Activated CD4-positive, alpha-beta T cell treated with anti-CD3 and anti-CD28 coated beads, Interleukin-2, amount 10 ng/mL, durations not matched to agents 24 days and 14 days (primary cell): ENCODE measurements around the gene CDC45. TPM values are rescaled to one million over a fixed set of nuclear protein-coding genes. Genes with fewer than 3 reads are reported as not detected.
"Not testable (repeated sequence)": the region's sequence is repeated elsewhere in the genome, so short reads cannot be mapped to it uniquely, and the experiment has no call there.

Source experiments
- DNase-seq: peaks from one replicate; pipeline ENCODE4 v3.0.0; 2022
- H3K27ac Mint-ChIP-seq: one replicate; pipeline ENCODE4 v1.8.0; 2022; ENCODE audit warnings: mild to moderate bottlenecking, mixed read lengths
- H3K27me3 Mint-ChIP-seq: one replicate; pipeline ENCODE4 v1.8.0; 2022; ENCODE audit warnings: mixed read lengths
- H3K36me3 Mint-ChIP-seq: one replicate; pipeline ENCODE4 v1.8.0; 2022; ENCODE audit warnings: low read depth, mild to moderate bottlenecking, mixed read lengths
- H3K4me1 Mint-ChIP-seq: one replicate; pipeline ENCODE4 v1.8.0; 2021; ENCODE audit warnings: mixed read lengths
- H3K4me3 Mint-ChIP-seq: one replicate; pipeline ENCODE4 v1.8.0; 2022; ENCODE audit warnings: mild to moderate bottlenecking, moderate library complexity, mixed read lengths
- H3K9me3 Mint-ChIP-seq: one replicate; pipeline ENCODE4 v1.8.0; 2021; ENCODE audit warnings: mixed read lengths
- intact Hi-C: fragments of 100-400 bp; cut with micrococcal nuclease; formaldehyde crosslinking; loops from one replicate; pipeline ENCODE4 v1.15.1; 2023
- total RNA-seq: library from RNA; stranded (reverse); gene quantifications from 2 replicates; pipeline ENCODE4 v1.2.3, GENCODE V29; 2022

CDC45 gene
- total RNA-seq, 1 donor from 2014 or later = 123 TPM

DNA sequence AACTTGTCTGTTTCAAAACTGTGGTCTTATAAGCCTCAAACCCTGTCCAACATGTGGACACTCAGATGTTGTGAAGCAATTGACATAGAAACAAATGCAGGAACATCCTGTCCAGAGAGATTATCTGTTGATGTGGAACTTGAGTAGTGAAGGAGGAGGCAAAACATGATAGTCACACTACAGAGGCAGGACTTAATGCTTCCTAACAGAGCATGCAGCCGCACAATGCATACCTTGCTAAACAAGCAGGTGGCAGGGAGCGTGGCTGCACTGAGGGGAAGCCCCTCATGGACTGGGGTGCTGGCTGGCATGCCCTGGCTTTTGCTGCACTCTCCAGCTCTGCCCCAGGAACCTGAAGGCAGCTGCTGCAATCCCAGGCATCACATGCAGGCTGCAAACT lies 37.6 kb upstream of the CDC45 start:
- no peaks in the 10 kb centered on the region for H3K9me3 Mint-ChIP-seq
- intact Hi-C loops = loop anchor here (10.0 kb wide), 2 partner anchors 133 to 413 kb away; partner anchors contain the start of genes GNB1L and RTL10
- no peak overlapping the region for H3K4me3 Mint-ChIP-seq
- H3K27ac Mint-ChIP-seq = no peak overlapping the region
- H3K27me3 Mint-ChIP-seq = no peaks in the 10 kb centered on the region
- H3K4me1 Mint-ChIP-seq = peaks cover 30% of the 10 kb centered on the region
- peaks cover 38% of the 10 kb centered on the region for H3K36me3 Mint-ChIP-seq
- no peak for DNase-seq

DNA sequence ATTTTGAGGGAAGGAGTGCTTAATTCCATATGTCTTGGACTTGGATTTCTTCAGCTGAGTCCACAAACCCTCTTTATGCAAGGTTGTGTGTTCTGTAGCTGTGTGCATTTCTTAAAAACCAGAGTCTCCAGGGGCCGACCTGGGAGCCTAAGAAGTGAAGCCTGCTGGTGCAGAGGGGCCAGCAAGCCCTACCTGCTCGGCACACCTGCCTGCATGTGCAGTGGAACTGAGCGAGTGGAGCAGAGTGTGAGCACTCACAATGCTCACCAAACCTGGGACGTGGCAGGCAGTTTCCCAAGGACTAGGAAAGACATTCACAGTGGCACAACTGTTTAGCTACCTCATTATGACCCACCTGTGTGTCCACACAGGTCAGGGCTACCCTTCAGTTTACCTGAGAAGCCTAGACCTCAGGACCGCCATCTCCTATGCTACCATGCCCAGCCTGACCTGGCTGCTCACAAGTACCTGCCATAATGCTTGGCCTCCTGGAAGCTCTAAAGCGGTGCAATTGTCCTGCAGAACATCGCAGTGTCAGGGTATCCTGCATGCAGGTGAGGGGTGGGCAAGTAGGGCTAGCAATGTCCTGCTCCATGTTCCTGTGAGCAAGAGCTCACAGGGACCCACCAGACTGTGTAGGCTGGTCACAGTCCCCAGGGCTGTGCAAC lies 36.0 kb upstream of the CDC45 start:
- Mint-ChIP-seq H3K27ac (no peak overlapping the region), H3K27me3 (no peaks in the 10 kb centered on the region), H3K36me3 (peaks cover 35% of the 10 kb centered on the region), H3K4me1 (peaks cover 33% of the 10 kb centered on the region), H3K9me3 (no peaks in the 10 kb centered on the region), H3K4me3 (no peak overlapping the region)
- DNase-seq = no peak
- intact Hi-C loops = loop anchor here (10.0 kb wide), 2 partner anchors 131 to 411 kb away; partner anchors contain the start of genes GNB1L and RTL10

DNA sequence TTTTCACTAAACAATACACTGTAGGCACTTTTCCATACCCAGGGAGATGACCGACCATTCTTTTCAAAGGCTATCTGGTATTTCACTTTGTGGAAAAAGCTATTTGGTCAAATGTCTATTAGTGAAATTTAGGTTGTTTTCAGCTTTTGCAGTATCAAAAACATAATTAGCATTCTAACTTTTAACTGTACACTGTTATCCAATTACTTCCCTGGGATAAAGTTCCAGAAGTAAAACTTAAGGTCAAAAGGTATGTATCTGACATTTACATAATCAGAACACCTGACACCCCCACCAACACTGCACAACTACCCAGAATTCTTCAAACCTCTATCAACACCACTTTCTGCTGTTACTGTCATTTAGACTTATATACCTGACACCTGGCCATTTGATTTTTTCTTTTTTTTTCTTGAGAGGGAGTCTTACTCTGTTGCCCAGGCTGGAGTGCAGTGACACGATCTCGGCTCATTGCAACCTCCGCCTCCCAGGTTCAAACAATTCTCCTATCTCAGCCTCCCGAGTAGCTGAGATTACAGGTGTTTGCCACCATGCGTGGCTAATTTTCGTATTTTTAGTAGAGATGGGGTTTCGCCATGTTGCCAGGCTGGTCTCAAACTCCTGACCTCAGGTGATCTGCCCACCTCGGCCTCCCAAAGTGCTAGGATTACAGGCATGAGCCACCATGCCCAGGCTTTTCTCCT lies 34.3 kb upstream of the CDC45 start:
- peak overlapping the region; percentile 43 for H3K27ac Mint-ChIP-seq
- H3K4me1 Mint-ChIP-seq = peaks cover 39% of the 10 kb centered on the region
- intact Hi-C loops = loop anchor here (5.0 to 10.0 kb wide), 3 partner anchors 129 to 409 kb away; partner anchors contain the start of genes DGCR2, GNB1L and RTL10
- not testable (repeated sequence) for H3K27me3 Mint-ChIP-seq, H3K9me3 Mint-ChIP-seq, DNase-seq
- H3K36me3 Mint-ChIP-seq = peaks cover 34% of the 10 kb centered on the region
- H3K4me3 Mint-ChIP-seq = peak overlapping the region; percentile 53

DNA sequence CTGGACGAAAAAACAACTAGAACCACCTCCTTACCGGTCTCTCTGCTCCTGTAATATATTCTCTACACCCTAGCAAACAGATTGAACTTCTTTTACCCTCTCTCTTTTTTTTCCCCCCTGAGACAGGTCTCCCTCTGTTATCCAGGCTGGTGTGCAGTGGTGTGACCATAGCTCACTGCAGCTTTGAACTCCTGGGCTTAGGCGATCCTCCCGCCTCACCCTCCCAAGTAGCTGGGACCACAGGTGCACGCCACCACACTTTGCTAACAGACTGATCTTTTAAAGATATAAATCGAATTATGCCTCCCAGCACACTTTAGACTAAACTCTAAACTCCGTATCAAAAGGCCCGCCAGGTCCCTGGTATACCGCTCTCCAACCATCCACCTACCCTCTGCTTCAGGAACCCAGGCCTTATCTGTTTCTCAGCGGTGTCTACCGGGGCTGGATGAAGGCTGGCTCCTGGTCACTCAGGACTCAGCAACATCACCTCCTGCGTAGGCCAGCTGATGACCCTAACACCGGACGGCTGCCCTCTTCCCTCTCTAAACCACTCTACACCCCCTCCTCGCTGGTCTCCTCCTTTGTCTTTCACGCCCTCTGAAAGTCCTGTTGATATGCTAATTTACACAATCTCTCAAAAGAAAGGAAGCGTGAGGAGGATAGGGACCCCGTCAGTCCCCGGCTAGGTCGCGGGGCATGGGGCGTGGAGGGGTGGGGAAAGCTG lies 33.0 kb upstream of the CDC45 start:
- Mint-ChIP-seq H3K4me1 (peaks cover 35% of the 10 kb centered on the region), H3K4me3 (peak overlapping the region; percentile 88), H3K27ac (peak overlapping the region; percentile 80), H3K27me3 (no peaks in the 10 kb centered on the region), H3K9me3 (no peaks in the 10 kb centered on the region), H3K36me3 (peaks cover 33% of the 10 kb centered on the region)
- intact Hi-C loops = loop anchor here (1.0 to 10.0 kb wide), 6 partner anchors 14 to 408 kb away; partner anchors contain the start of genes CDC45, DGCR2, GNB1L and MRPL40
- DNase-seq = no peak

DNA sequence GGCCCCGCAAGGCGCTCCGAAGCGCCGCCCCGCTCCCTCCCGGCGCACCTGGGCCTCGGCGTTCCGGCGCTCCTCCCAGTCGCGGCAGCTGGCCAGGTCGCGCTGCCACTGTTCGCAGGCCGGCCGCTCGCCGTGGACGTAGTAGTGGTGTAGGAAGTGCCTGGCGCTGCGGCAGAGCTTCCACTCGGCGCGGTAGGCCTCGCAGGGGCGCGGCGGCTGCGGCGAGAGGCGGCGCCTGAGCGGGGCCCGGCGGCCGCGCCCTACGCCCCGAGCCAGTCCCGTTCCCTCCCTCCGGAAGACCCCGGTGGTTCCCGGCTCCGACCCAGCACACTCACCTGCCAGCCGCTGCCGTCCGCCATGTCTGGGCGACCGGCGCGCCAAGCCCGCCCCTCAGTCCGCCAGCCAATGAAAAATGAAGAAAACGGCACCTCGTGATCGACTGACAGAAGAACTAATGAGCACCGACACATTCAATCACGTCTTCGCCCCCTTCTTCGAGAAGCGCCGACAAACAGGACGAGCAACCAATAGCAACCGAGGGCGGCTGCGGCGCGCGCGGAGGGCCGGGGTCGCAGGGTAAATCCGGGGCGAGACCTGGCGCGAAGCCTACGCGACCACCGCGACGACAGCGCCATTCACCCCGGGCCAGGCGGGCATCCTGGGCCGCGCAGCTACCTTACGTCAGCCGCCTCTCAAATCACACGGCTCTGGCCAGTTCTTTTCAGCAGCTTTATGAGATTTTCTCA lies 32.2 kb upstream of the CDC45 start, which contains the start of gene C22orf39:
C22orf39 (minus strand) TSS at position 382 of the 746 bp plus-strand sequence; CDS start at position 359, 23 bp downstream.
- Mint-ChIP-seq H3K27me3 (no peaks in the 10 kb centered on the region), H3K36me3 (peaks cover 34% of the 10 kb centered on the region), H3K4me1 (peaks cover 35% of the 10 kb centered on the region), H3K27ac (peak within 1 kb of the TSS; percentile 94), H3K9me3 (no peaks in the 10 kb centered on the region), H3K4me3 (peak within 1 kb of the TSS; percentile 88)
- DNase-seq = peak; percentile 97
- intact Hi-C loops = loop anchor here (1.0 to 10.0 kb wide), 7 partner anchors 15 to 407 kb away; partner anchors contain the start of genes CDC45, DGCR2, GNB1L and MRPL40

DNA sequence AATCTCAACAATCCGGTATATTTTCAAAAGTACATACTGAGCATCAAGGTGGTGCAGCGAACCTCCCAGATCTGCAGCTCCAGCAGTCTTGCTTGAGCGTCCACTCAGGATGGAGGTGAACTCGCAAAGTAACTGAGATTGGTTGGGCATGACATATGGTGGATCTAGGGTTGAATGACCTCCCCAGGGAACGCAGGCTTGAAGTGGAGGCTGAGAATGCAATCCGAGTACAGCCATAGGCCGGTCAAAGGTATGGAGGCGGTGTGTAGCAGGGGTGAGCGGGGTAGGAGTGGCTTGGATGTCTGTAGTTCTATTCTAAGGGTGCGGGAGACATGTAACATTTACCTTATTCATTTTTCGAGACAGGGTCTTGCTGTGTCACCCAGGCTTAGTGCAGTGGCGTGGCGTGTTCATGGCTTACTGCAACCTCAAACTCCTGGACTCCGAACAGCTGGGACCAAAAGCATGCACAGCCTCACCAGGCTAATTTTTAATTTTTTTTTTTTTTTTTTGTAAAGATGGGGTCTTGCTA lies 31.6 kb upstream of the CDC45 start:
- Mint-ChIP-seq H3K9me3 (no peaks in the 10 kb centered on the region), H3K27ac (peak overlapping the region; percentile 94), H3K4me3 (peak overlapping the region; percentile 88), H3K36me3 (peaks cover 34% of the 10 kb centered on the region), H3K4me1 (peaks cover 35% of the 10 kb centered on the region), H3K27me3 (no peaks in the 10 kb centered on the region)
- intact Hi-C loops = loop anchor here (1.0 to 10.0 kb wide), 4 partner anchors 127 to 407 kb away; partner anchors contain the start of genes DGCR2, GNB1L and RTL10
- peak; percentile 80 for DNase-seq

DNA sequence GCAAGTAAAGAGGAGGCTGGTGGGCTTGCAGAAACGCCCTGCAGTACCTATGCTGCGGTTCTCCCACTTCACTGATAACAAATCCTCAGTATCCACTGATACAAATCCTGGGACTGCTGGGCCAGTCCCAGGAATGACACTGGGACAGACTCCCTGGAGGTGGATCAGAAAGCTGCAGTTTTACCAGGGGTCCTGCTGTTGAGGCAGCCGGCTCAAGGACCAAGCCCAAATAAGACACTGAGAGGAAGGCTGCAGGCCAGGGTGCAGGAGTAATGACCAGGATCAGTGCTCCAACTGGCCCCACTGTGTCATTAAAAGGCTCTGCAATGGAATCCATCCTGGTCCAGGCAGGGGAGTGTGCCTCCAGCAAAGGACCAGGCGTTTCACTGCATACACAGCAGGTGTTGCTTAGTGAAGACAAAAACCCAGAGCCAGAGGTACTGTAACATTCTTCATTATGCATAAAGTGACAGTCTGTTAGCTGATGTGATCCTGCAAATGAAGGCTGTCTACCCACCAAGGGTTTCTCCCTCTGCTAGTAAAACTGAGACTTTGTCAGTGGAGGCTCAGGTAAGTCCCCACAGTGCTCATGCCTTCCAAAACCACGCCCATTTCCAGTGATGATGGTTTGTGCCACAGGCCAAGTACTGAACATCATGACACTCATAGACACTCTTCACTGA lies 30.8 kb upstream of the CDC45 start:
- peak overlapping the region; percentile 61 for H3K27ac Mint-ChIP-seq
- peak overlapping the region; percentile 88 for H3K4me3 Mint-ChIP-seq
- H3K27me3 Mint-ChIP-seq = no peaks in the 10 kb centered on the region
- peak; percentile 73 for DNase-seq
- peaks cover 33% of the 10 kb centered on the region for H3K4me1 Mint-ChIP-seq
- no peaks in the 10 kb centered on the region for H3K9me3 Mint-ChIP-seq
- intact Hi-C loops = loop anchor here (1.0 to 10.0 kb wide), 4 partner anchors 126 to 406 kb away; partner anchors contain the start of genes DGCR2, GNB1L and RTL10
- H3K36me3 Mint-ChIP-seq = peaks cover 33% of the 10 kb centered on the region

DNA sequence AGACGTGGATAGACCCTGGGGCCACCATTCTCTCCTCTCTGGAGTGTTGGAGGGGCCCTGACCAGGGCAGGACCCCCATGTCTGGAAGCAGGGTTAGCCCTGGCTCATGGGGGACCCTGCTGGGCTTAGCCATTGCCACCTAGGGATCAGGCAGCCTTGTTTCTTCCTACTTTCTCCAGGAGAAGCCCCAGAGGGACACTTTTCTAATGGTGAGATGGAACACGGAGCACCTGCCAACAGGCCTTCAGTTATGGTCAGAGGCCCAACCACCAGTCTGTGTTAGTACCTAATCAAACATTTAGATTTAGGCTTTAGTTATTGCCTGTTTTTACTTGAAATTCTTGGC lies 30.3 kb upstream of the CDC45 start:
- intact Hi-C loops = loop anchor here (5.0 to 10.0 kb wide), 3 partner anchors 125 to 405 kb away; partner anchors contain the start of genes DGCR2, GNB1L and RTL10
- DNase-seq = no peak
- peaks cover 32% of the 10 kb centered on the region for H3K4me1 Mint-ChIP-seq

DNA sequence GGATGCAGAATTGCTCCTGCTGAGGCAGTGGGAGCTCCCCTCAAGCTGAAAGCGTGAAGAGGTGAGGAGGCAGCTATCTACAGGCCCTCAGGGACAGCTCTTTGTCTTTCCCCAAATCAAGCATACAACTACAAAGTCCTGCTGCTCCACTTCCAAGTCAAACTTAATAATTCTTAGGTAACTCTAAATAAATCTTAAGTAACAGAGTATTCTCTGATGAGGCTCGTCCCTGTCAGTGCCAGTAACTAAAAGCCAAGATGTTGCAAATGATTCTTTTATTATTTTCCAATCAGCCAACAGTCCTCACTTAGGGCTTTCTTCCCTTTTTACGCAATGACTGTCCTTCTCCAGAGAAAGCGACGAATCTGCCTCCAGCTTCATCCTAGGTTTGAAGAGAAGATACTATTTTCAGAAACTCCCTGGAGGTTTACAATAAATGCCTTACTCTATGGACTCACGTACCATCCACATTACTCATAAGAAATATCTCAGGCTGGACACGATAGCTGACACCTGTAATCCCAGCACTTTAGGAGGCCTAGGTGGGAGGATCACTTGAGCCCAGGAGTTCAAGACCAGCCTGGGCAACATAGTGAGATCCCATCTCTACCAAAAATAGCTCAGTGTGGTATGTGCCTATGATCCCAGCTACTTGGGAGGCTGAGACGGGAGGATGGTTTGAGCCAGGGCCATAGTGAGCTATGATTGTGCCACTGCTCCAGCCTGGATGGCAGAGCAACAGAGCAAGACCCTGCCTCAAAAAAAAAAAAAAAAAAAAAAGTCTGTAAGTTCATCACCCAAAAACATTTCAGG lies 29.2 kb upstream of the CDC45 start:
- no peak for DNase-seq
- Mint-ChIP-seq H3K36me3 (peaks cover 42% of the 10 kb centered on the region), H3K4me1 (peaks cover 24% of the 10 kb centered on the region), H3K9me3 (no peaks in the 10 kb centered on the region), H3K27me3 (no peaks in the 10 kb centered on the region), H3K4me3 (no peak overlapping the region), H3K27ac (peak overlapping the region; percentile 14)
- intact Hi-C loops = no loop called here

More for the DNA sequence above, 30.3 kb upstream of the CDC45 start:
- H3K4me3 Mint-ChIP-seq = no peak overlapping the region
- H3K27ac Mint-ChIP-seq = peak overlapping the region; percentile 61
- no peaks in the 10 kb centered on the region for H3K9me3 Mint-ChIP-seq
- H3K36me3 Mint-ChIP-seq = peaks cover 37% of the 10 kb centered on the region
- no peaks in the 10 kb centered on the region for H3K27me3 Mint-ChIP-seq

DNA sequence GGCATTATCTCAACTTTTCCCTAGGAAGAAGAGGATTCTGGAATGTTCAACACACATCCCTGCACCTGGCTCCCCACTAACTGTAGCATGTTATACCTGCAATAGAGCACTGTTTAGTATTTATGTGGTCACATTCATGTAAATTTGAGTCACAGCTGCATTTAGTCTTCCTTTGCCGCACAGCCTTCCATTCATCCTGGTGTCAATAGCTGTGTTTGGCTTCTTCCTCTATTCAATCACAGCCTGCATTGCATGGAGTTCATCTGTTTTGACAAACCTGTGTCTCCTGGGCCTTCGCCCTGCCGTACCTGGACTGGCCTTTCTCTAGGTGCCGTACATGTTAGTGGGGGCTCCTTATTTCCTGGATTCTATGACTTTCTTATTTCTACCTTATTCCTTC lies 28.1 kb upstream of the CDC45 start:
- H3K36me3 Mint-ChIP-seq = peaks cover 43% of the 10 kb centered on the region
- no peak overlapping the region for H3K27ac Mint-ChIP-seq
- no peak for DNase-seq
- peaks cover 18% of the 10 kb centered on the region for H3K4me1 Mint-ChIP-seq
- no peaks in the 10 kb centered on the region for H3K9me3 Mint-ChIP-seq
- intact Hi-C loops = no loop called here
- H3K27me3 Mint-ChIP-seq = no peaks in the 10 kb centered on the region
- no peak overlapping the region for H3K4me3 Mint-ChIP-seq

DNA sequence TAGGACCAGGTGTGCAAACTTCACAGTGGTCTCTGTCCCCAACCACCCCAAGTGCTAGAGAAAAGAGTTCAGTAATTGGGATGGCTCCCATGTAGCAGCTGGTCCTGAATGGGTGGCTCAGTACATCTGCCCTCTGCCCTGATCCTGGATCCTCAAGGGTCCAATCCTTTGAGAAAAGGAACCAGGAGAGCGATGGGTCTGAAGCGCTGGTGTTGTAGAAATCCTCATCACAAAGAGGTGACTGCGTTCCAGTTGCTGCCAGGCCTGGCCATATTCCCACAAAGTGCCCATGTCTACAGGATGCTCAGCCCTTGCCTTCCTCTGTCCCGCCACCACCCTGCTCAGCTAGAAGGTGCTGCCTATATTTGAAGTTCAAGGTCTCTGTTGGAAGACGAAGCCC lies 26.0 kb upstream of the CDC45 start:
- Mint-ChIP-seq H3K9me3 (no peaks in the 10 kb centered on the region), H3K27me3 (no peaks in the 10 kb centered on the region), H3K27ac (no peak overlapping the region), H3K4me1 (peaks cover 8% of the 10 kb centered on the region), H3K4me3 (no peak overlapping the region), H3K36me3 (peaks cover 45% of the 10 kb centered on the region)
- intact Hi-C loops = no loop called here
- DNase-seq = no peak

DNA sequence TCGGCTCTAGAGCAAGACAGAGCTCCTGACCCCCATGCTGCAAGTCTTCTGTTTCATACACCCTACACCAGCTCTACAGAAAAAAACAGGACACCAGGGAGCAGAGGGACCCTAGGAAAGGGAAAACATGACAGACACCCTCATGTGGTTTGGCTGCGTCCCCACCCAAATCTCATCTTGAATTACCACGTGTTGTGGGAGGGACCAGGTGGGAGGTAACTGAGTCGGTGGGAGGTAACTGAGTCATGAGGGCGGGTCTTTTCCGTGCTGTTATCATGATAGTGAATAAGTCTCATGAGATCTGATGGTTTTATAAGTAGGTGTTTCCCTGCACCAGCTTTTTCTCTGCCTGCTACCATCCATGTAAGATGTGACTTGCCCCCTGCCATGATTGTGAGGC lies 25.6 kb upstream of the CDC45 start:
- H3K4me1 Mint-ChIP-seq = peaks cover 6% of the 10 kb centered on the region

More for the DNA sequence above, 25.6 kb upstream of the CDC45 start:
- Mint-ChIP-seq H3K27ac (no peak overlapping the region), H3K9me3 (no peaks in the 10 kb centered on the region), H3K4me3 (no peak overlapping the region), H3K27me3 (no peaks in the 10 kb centered on the region), H3K36me3 (peaks cover 45% of the 10 kb centered on the region)
- DNase-seq = no peak
- intact Hi-C loops = no loop called here
